Smooth muscle cell (in vitro differentiated cells): ENCODE data around the gene PEAK1. TPM values are rescaled to one million over a fixed set of nuclear protein-coding genes. Genes with fewer than 3 reads are reported as not detected.

Experiments
- DNase-seq: peaks from one replicate; lab custom pipeline; 2025; ENCODE audit not compliant: unreplicated experiment; lab: John Stamatoyannopoulos, UW
- H2AFZ ChIP-seq: fragments of 200-600 bp; sonication (generic); 2 replicates; pipeline ENCODE4 v1.6.0; 2016; ENCODE audit warnings: antibody characterized with exemption, low read depth, mild to moderate bottlenecking
- H3F3A ChIP-seq: fragments of 200-600 bp; sonication (generic); 2 replicates; pipeline ENCODE4 v1.6.0; 2017; ENCODE audit warnings: antibody characterized with exemption, low read depth
- H3K27ac ChIP-seq: fragments of 200-600 bp; sonication (generic); 2 replicates; pipeline ENCODE4 v1.5.1; 2016; ENCODE audit warnings: low read depth, mild to moderate bottlenecking
- H3K27me3 ChIP-seq: fragments of 200-600 bp; sonication (generic); 2 replicates; pipeline ENCODE4 v1.6.1; 2016; ENCODE audit warnings: low read depth, mild to moderate bottlenecking
- H3K36me3 ChIP-seq: fragments of 200-600 bp; sonication (generic); 2 replicates; pipeline ENCODE4 v1.5.1; 2016; ENCODE audit warnings: low read depth
- H3K4me1 ChIP-seq: fragments of 200-600 bp; sonication (generic); 2 replicates; pipeline ENCODE4 v1.5.1; 2016; ENCODE audit warnings: low read depth
- H3K4me2 ChIP-seq: fragments of 200-600 bp; sonication (generic); 2 replicates; pipeline ENCODE4 v1.6.0; 2016; ENCODE audit warnings: mild to moderate bottlenecking
- H3K4me3 ChIP-seq: fragments of 200-600 bp; sonication (generic); 2 replicates; pipeline ENCODE4 v1.5.1; 2016; ENCODE audit warnings: mild to moderate bottlenecking
- H3K79me2 ChIP-seq: fragments of 200-600 bp; sonication (generic); 2 replicates; pipeline ENCODE4 v1.6.0; 2016; ENCODE audit warnings: low read depth, mild to moderate bottlenecking
- H3K9ac ChIP-seq: fragments of 200-600 bp; sonication (generic); 2 replicates; pipeline ENCODE4 v1.6.0; 2016; ENCODE audit warnings: low read depth
- H3K9me3 ChIP-seq: fragments of 200-600 bp; sonication (generic); replicated peaks from 2 replicates; pipeline ENCODE4 v1.5.1; 2016; ENCODE audit warnings: low read depth
- H4K20me1 ChIP-seq: fragments of 200-600 bp; sonication (generic); 2 replicates; pipeline ENCODE4 v1.6.0; 2016; ENCODE audit warnings: low read depth
- WGBS: methylation state at CpG from one replicate; pipeline ENCODE4 v1.1.7; 2016; ENCODE audit warnings: low lambda C conversion rate; 5-methylcytosine and 5-hydroxymethylcytosine counted together
- polyA plus RNA-seq: library from polyadenylated mRNA; unstranded; fragments of >200 nt; fragmentation: Nextera tagmentation; extraction: Ambion mirVana; gene quantifications from 2 replicates; pipeline ENCODE4 v1.2.1, GENCODE V29; 2016
- total RNA-seq: library from RNA; depleted of rRNA; stranded (reverse); fragments of >200 nt; gene quantifications from 2 replicates; pipeline ENCODE4 v1.2.3, GENCODE V29; 2014
- TF ChIP-seq, protein P1 (sequence below): fragments of 200-600 bp; sonication (generic); IDR thresholded peaks from 2 replicates; pipeline ENCODE4 v1.5.1; 2017; ENCODE audit warnings: borderline replicate concordance, mild to moderate bottlenecking, antibody characterized with exemption; ENCODE audit not compliant: insufficient read depth, poor library complexity, severe bottlenecking

The PEAK1 gene
- total and polyA plus RNA-seq, 2 experiments from 2014 or later, result 5.6 to 21.9 TPM

DNA sequence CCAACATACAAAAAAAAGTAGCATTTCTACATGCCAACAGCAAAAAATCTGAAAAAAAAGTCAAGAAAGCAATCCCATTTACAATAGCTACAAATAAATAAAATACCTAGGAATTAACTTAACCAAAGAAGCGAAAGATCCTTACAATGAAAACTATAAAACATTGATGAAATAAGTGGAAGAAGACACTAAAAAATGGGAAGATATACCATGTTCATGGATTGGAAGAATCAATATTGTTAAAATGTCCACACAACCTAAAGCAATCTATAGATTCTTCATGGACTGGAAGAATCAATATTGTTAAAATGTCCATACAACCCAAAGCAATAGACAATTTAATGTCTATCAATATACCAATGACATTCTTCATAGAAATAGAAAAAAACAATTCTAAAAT, 21.0 kb downstream of the PEAK1 start:
- Histone ChIP-seq H2AFZ (no peak overlapping the region), H3K9me3 (peaks cover 17% of the 10 kb centered on the region), H3K79me2 (peaks cover 97% of the 10 kb centered on the region), H3K4me3 (no peak overlapping the region), H3F3A (peaks cover 14% of the 10 kb centered on the region), H3K4me1 (peaks cover 12% of the 10 kb centered on the region), H3K27ac (no peak overlapping the region), H3K4me2 (no peak overlapping the region), H3K9ac (no peak overlapping the region), H3K27me3 (no peaks in the 10 kb centered on the region), H3K36me3 (no peaks in the 10 kb centered on the region), H4K20me1 (peaks cover 60% of the 10 kb centered on the region)
- no peak for DNase-seq
- WGBS, result 100% methylated on average over 1 of the region's 1 CpG
- TF ChIP-seq, protein P1, sequence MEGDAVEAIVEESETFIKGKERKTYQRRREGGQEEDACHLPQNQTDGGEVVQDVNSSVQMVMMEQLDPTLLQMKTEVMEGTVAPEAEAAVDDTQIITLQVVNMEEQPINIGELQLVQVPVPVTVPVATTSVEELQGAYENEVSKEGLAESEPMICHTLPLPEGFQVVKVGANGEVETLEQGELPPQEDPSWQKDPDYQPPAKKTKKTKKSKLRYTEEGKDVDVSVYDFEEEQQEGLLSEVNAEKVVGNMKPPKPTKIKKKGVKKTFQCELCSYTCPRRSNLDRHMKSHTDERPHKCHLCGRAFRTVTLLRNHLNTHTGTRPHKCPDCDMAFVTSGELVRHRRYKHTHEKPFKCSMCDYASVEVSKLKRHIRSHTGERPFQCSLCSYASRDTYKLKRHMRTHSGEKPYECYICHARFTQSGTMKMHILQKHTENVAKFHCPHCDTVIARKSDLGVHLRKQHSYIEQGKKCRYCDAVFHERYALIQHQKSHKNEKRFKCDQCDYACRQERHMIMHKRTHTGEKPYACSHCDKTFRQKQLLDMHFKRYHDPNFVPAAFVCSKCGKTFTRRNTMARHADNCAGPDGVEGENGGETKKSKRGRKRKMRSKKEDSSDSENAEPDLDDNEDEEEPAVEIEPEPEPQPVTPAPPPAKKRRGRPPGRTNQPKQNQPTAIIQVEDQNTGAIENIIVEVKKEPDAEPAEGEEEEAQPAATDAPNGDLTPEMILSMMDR, result no peak

DNA sequence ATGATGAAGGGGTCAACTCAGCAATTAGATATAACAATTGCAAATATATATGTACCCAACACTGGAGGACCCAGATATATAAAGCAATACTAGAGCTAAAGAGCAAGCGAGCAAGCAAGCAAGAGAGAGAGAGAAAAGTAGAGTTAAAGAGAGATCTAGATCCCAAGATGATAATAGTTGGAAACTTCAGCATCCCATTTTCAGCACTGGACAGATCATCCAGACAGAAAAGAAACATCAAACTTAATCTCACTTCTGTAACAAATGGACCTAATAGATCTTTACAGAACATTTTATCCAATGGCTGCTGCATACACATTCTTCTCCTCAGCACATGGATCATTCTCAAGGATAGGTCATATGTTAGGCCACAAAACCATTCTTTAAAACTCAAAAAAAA, 23.2 kb downstream of the PEAK1 start:
- Histone ChIP-seq H3K9ac (no peak overlapping the region), H3K36me3 (no peaks in the 10 kb centered on the region), H3K4me2 (no peak overlapping the region), H4K20me1 (peaks cover 60% of the 10 kb centered on the region), H3K4me3 (no peak overlapping the region), H3K27me3 (no peaks in the 10 kb centered on the region), H3F3A (no peaks in the 10 kb centered on the region), H3K79me2 (peaks cover 100% of the 10 kb centered on the region), H3K9me3 (peaks cover 17% of the 10 kb centered on the region), H3K4me1 (no peaks in the 10 kb centered on the region), H2AFZ (no peak overlapping the region), H3K27ac (no peak overlapping the region)
- TF ChIP-seq, protein P1, result no peak
- DNase-seq, result no peak
- WGBS, result 89% methylated on average over 1 of the region's 1 CpG

DNA sequence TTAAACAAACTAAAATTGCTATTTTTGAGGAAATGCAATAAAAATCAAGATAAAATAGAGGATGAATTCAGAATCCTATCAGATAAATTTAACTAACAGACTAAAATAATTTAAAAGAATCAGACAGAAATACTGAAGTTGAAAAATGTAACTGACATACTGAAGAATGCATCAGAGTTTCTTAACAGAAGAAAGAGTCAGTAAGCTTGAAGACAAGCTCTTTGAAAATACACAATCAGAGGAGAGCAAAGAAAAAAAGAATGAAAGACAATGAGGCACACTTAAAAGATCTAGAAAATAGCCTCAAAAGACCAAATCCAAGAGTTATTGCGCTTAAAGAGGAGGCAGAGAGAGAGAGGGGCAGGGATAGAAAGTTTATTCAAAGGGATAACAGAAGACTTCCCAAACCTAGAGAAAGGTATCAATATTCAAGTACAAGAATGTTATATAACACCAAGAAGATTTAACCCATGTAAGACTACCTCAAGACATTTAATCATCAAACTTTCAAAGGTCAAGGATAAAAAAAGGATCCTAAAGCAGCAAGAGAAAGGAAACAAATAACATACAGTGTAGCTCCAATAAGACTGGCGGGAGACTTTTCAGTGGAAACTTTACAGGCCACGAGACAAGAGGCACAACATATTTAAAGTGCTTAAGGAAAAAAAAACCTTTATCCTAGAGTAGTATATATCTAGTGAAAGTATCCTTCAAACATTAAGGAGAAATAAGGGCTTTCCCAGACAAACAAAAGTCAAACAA, 24.7 kb downstream of the PEAK1 start:
- Histone ChIP-seq H3K36me3 (no peaks in the 10 kb centered on the region), H3K79me2 (peaks cover 99% of the 10 kb centered on the region), H3K9me3 (peaks cover 17% of the 10 kb centered on the region), H2AFZ (no peak overlapping the region), H3K27ac (no peak overlapping the region), H3K27me3 (no peaks in the 10 kb centered on the region), H3K9ac (no peak overlapping the region), H3K4me2 (no peak overlapping the region), H3F3A (peaks cover 6% of the 10 kb centered on the region), H4K20me1 (peaks cover 68% of the 10 kb centered on the region), H3K4me1 (no peaks in the 10 kb centered on the region), H3K4me3 (no peak overlapping the region)
- WGBS, result 93% methylated on average over 3 of the region's 3 CpGs
- DNase-seq, result no peak
- TF ChIP-seq, protein P1, result no peak

DNA sequence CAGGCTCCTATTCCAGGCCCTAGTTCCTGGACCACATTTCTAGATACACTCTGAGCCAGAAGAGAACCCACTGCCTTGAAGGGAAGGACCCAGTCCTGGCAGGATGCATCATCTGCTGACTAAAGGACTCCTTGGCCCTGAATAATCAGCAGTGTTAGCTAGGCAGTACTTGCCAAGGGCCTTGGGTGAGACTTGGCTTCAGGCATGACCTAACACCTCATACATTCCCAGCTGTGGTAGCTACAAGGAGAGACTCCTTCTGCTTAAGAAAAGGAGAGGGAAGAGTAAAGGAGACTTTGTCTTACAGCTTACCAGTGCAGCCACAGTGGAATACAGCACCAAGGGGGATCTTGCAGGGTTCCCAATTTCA, 26.4 kb downstream of the PEAK1 start:
- Histone ChIP-seq H4K20me1 (peaks cover 85% of the 10 kb centered on the region), H3K27me3 (no peaks in the 10 kb centered on the region), H3K9ac (no peak overlapping the region), H3K4me3 (no peak overlapping the region), H2AFZ (no peak overlapping the region), H3F3A (peaks cover 6% of the 10 kb centered on the region), H3K9me3 (peaks cover 9% of the 10 kb centered on the region), H3K4me1 (no peaks in the 10 kb centered on the region), H3K4me2 (no peak overlapping the region), H3K79me2 (peaks cover 99% of the 10 kb centered on the region), H3K36me3 (no peaks in the 10 kb centered on the region), H3K27ac (no peak overlapping the region)
- TF ChIP-seq, protein P1, result no peak
- DNase-seq, result no peak
